GM21381 (cell line): ENCODE measurements around the gene PDIA6.

Source experiments
- ATAC-seq: cut with Tn5 transposase; IDR thresholded peaks from one replicate; pipeline ENCODE4 v1.9.1; 2021; ENCODE audit warnings: mild to moderate bottlenecking, moderate library complexity; ENCODE audit not compliant: unreplicated experiment

Gene PDIA6, protein sequence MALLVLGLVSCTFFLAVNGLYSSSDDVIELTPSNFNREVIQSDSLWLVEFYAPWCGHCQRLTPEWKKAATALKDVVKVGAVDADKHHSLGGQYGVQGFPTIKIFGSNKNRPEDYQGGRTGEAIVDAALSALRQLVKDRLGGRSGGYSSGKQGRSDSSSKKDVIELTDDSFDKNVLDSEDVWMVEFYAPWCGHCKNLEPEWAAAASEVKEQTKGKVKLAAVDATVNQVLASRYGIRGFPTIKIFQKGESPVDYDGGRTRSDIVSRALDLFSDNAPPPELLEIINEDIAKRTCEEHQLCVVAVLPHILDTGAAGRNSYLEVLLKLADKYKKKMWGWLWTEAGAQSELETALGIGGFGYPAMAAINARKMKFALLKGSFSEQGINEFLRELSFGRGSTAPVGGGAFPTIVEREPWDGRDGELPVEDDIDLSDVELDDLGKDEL

DNA sequence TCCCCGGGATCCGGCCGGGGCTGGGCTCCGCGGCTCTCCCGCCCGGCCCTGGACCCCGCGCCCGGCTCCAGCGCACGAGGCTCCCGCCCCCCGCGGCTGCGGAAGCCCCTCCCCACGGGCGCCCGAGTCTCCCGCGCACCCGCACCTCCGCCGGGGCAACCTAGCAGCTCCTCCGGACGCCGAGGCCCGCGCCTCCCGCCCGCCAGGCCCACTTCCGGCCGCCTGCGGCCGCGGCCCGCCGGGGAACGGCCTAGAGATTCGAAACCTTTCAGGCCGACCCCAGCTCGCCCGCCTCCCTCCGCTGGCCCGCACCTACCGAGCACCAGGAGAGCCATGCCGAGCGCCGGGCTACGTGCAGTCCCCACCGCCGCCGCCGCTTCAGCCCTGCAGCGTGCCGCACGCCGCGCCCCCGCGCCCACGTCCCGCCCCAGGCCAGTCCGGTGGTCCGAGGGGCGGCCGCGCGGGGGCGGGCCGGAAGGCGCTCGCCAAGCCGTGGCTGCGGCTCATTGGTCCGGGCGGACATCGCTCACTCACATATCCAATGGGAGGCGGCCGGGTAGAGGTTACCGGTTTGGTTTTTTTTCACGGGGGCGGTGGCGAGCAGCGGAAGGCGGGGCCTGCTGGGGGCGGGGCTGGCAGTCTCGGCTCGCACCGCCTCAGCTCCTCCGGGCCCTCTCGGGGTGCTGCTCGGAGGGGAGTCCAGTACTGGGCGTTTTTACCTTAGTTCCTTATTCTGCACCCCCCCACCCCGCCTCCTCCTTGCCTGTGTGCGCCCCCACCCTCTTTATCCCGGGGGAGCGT lies at the start of gene PDIA6:
TSS of gene PDIA6 (minus strand) at position 424 of the 801 bp plus-strand sequence. CDS start at position 335, 89 bp downstream.
- ATAC-seq, result peak; percentile 92

DNA sequence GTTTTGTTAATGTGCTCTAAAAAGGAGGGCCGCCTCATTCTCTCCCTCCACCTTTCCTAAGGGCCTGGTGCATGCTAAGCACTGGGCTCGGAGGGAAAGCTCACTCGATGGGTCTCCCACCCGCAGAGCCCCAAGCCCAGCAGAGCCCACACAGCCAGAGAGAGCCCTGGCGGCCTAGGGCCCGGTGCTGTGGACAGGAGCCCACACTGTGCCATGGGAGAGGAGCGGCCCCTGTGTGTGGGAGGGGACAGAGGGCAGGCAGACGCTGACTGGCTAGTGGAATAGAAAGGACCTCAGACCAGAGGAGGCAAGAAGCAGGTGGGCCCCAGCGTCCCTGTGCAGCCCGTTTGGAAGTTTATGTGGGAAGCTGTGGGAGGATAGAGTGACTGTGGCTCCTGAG lies 49.7 kb upstream of the PDIA6 start:
- no peak for ATAC-seq

DNA sequence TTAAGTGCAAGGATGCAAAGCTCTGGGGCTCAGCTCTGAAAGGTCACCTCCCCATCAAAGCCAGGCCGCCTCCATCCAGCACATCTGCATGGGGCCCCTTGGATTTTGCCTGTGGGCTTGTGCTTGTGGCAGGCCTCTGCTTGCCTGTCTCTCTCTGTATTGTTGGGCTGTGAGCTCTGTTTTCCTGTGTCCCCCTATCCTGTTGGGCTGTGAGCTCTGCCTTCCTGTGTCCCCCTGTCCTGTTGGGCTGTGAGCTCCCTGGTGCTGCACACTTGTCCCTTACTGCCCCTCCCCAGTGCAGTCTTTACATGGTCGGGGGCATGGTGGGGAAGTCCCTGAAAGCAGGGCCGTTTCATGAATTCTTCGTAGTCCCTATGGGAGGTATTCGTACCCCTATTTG lies 49.2 kb upstream of the PDIA6 start:
- no peak for ATAC-seq

DNA sequence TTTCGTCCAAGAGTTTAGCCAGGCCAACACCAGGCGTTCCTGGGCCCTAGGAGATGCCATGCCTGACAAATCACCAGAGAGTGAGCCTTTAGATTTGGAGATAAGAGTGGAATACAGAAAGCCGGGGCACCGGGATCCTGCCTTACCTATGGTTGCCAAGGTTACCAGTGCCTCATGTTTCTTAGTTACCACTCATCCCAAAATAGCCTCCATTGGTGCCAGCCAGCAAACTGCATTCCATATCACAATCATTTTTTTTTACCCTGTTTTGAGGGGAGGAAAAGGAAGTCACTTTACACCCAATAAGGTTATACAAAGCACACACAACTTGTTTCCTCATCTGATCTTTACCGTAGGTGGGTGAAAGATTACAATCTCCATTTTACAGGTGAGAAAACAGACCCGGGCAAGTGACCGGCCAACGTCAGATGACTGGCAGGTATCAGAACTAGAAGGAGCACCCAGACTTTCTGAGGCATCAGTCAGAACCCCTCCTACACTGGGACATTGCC lies 48.3 kb upstream of the PDIA6 start:
- no peak for ATAC-seq

DNA sequence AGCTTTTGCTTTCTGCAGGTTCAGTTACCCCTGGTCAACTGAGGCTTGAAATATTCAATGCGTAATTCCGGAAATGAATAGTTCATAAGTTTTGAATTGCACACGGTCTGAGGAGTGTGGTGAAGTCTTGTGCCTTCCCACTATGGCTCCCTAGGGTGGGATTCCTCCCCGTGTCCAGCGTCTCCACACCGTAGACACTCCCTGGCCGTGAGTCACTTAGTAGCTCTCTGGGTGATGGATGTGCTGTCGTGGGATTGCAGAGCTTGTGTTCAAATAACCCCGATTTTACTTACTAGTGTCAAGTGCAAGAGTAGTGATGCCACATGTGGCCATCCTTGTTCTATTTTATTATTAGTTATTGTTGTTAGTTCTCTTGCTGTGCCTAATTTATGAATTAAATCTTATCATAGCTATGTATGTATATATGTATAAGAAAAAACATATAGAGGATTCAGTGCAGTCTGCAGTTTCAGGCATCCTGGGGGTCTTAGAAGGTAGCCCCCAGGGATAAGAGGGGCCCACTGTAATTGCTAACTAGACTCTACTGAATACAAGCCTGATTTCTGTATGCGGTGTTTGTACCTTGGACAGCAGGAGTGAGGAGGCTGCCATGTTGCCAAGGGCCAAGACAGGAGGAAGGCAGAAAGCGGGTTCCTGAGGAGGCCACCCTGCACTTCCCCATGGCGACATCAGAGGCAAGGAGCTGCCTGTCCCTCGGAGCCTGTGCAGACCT lies 47.7 kb upstream of the PDIA6 start:
- no peak for ATAC-seq

DNA sequence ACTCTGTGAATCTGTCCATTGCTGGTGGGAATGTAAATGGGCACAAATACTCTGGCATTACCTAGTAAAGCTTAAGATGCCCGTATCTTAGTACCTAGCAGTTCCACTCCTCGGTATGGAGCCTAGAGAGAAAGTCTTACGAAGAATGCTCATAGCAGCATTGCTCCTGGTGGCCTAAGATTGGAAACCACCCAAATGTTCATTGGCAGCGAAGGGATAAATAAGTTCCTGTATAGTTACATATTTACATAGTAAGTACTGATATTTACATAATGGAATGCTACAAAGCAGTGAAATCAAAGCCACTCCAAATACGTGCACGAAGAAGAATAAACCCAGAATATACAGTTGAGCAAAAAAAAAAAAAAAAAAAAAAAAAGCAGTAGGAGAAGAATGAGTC lies 46.7 kb upstream of the PDIA6 start:
- no peak for ATAC-seq

DNA sequence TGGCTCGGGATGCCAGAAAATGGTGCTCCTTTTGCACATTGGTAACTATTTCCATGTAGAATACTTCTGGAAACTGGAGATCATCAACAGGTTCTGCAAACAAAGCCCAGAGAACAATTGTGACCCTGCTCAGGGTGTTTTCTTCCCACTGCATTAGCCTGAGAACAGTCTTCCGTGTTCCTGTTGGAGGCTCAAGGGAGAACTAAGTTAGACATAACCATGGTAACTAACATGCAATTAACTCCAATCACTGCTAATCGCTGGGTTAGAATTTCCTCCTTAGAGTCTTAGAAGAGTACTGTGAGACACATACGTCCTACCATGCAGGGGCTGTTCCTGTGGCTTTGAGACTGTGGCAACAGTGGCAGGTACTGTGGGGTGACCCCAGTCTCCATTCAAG lies 36.0 kb upstream of the PDIA6 start:
- no peak for ATAC-seq

DNA sequence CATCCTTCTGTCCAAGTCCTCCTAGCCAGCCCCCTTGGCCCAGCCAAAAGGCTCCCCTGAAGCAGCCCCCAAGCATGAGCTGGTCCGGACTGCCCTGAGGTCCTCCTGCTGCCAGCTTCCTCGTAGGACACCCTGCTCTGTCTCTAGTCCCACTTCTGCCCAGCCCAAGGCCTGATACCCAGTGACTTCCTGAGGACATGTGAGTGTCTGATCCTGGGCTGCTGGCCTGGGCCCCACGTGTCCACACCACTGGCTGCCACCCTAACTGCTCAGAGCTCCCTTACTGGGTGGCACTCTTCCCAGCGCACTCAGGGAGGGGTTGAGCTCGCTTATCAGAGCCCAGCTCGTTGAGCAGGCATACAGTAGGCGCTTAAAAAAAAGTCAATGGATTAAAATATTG lies 34.4 kb upstream of the PDIA6 start:
- no peak for ATAC-seq

DNA sequence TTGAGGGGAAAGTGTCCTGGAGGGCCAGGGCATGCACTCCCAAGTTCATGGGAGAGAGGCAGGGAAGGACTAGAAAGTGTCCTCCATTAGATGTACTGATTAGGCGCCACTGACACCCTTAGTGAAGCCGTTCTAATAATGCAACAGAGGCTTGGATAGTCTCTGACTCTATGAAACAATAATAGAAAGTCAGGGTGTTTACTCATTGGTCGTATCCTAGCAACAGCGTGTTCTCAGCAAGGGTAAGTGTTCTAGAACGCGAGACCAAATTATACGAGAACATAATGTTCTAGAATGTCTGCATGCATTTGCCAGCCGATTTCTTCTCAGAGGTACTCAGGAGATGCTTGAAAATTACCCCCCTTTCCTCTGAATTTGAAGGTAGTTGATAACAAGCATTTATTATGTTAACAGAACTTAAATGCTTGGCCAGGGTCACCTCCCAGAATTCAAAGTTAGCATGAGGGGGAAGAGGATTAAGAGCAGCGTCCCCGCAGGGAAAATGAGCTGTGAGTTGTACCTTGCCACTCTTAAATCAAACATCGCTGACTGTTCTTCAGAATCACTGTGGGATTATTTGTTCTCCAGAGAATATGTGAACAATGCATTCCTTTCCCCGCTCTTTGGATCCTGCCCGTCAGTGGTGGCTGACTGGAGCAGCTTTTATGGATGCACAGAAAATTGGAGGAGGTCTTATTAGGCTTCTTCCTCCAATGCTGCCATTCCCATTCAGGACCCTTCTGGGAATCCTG lies 33.7 kb upstream of the PDIA6 start:
- no peak for ATAC-seq

DNA sequence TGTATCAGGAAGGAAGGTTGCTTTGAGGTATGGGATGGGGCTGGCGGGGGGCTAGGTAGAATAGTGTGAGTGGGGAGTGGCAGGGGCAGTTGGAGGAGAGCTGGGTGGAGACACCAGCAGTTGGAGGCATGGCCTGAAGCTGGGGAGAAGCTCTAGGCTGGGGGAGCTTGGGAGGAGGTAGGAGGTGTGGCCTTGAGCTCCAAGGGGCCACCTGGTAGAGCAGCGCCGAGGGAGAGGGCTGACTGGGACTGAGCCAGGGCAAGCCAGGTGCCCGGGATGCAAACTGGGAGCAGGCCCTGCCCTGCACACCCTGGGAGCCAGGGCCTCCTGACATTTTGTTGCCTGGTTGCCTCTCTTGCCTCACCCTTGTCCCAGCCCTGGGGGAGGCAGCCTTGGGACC lies 33.1 kb upstream of the PDIA6 start:
- ATAC-seq, result no peak

DNA sequence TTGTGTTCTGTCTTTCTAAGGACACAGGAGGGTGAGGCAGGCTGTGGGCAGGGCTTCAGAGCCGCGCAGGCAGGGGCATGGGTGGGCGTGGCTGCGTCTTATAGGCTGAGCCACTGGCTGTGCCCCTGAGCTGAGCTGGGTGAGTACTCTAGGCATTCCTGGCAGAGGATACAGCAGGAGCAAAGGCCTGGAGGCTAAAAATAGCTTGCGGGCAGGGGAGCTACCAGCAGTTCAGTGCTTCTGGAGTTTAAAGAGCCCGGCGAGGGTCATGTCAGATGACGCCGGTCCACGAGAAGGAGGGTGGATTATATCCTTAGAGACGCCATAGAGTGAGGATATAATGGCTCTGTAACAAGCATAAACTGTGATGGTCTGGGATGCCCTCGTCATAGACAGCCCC lies 31.5 kb upstream of the PDIA6 start:
- no peak for ATAC-seq

DNA sequence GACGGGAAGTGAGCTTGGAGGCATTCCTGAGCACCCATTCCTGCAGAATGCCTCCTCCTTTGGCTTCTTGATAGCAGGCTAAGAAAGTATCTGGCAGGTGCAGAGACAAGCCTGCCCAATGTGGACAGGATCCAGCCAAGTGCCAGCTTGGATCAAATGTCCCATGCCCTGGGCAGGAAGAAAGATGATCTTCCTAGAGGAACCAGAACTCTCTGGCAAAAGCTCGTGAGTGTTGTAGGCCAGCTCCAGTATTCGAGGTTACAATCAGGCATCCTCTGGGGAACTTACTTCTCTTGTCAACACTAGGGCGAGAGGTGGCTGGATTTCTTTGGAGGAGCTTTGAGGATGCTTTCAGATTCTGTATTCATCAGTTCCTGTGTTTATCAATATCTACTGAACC lies 29.9 kb upstream of the PDIA6 start:
- ATAC-seq, result no peak

DNA sequence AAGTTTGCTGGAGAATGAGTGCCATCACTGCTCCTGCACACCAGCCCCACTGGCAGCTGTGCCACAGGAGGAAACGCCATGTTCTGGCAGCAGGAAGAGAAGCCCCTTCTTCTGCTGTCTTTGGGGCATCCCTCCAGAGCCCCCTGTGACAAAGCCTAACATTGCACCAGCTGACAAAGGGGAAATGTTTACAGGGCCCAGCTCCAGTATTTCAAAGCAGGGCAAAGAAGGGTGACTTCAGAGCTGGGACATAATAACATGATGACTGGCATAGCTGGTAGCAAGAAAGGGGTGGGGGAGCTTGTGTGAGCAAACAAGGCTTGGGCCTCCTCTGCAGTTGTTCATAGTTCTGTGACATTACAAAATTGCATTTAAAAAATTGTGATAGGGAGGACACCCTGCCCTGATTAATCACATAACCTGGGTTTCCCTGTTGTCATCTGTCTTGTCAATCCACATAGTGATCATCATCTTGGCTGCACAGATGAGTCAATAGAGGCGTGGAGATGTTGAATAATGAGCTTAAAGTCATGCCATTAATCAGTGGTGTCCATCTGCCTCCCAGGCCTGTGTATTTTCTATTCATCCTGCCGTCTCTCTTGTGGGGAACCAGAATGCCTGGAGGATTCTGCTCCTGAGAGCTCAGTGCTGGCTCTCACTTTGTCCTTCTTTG lies 29.1 kb upstream of the PDIA6 start:
- no peak for ATAC-seq

DNA sequence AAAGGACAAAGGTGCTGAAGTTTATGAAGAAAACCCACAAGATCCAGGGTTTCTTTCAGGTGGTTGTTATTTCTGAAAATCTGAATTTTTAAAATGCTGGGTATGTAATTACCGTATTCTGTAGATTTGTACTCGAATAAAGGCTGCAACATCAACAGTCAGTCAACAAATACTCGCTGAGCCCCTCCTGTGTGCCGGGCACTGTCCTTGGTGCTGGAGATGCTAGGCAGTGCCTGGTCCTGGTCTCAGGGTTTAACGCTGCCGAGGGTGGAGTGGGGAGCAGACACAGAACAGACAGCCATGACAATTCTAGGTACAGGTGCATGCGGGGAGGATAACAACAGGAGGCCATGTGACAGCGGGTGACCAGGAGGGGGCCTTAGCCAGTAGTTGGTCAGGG lies 27.2 kb upstream of the PDIA6 start:
- ATAC-seq, result no peak

DNA sequence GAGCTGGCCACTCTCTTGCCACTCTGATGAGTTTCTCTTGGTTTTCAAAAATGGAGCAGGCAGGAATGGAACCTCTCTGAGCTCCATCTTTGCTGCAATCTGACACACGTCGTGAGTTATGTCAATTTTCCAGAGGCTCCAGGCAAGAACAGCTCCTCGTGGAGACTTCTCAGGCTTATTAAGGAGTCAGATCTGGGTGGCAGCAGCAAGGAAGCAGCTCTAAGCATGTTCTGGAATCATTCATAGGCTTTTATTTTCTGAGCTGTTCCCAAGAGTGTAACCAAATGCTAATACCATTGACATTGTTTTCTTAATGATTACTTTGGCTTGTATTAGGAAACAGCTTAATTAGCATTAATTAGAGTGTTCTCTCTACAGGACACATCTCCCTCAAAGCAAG lies 26.1 kb upstream of the PDIA6 start:
- ATAC-seq, result no peak

DNA sequence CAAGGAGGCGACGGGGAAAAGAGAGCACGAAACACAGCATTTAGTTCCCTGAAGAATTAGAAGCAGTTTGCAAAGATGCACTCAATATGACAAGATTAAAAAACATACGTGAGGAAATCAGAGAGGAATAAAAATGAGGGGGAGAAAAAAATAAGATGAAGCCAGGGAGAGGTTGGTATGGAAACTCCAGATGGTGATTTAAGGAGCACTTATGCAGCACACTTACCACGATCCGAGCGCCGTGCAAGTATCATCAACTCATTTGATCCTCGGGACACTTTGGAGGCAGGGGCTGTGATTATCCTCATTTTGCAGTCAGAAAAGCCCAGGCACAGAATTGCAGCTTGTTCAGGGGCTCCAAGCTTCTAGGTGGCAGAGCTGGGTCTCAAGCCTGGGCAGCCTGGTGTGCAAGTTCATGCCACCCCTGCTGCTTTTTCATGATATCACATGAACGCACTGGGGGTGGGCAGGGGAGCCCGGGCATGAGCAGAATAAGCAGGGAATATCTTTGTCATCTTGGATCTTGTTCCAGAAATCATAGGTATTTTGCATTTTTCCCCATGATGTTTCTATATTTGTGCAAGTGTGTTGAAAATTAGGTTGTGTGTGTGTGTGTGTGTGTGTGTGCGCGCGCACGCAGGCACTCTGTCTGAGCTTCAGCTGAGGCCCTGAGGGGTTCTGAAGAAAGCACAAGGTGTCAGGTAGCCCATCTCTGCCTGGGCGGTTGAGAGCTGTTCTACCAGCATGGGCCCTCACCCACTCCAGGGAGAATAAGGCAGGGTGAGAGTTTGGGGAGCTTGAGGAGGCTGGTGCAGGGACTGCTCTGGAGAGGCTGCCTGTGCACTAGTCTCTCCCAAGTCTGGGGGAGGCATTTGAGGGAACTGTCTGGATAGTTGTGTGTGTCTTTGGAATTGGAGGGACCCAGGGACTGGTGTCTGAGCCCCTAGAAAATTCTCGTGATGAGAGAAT lies 25.0 kb upstream of the PDIA6 start:
- no peak for ATAC-seq

DNA sequence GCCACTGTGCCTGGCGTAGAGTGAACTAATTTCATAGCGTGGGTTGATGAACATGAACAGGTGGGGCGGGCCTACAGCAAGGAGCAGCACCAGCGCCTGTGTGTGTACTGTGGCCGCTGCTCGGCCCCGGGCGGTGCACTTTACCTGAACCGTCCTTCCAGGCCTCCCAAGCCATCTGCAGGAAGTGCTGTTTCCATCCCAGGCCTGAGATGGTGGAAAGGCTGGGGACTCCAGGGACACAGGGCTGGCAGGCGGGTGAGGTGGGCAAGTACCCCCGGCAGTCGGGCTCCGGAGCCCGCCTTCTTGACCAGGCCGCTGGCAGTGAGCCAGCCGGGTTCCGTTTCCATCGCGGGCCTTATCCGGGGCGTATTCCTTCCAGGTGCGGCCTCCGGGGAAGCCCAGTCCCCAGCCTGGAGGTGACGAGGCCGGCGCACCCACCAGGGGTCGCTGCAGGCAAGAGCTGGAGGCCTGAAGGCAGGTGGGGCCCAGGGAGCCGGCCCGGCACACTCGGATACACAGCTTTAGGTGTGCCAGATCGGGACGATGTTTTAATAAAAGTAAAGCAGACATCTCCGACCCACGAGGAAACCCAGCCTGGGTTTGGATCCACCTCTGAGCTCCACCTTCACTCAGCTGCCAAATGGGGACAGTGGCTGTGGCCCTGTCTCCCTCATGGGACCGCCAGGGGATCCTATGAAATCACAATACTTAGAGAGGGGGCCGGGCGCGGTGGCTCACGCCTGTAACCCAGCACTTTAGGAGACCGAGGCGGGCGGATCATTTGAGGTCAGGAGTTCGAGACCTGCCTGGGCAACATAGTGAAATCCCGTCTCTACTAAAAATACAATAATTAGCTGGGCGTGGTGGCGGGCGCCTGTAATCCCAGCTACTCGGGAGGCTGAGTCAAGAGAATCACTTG lies 22.7 kb upstream of the PDIA6 start:
- ATAC-seq, result peak; percentile 78
